HEK293 (cell line): Measurements from ENCODE around the gene FAAP100.

Source experiments
- CTCF ChIA-PET: fragments of 350-600 bp; formaldehyde crosslinking; extraction: SDS; loops from one replicate; lab custom pipeline; 2021; ENCODE audit warnings: antibody characterized with exemption; lab: Yijun Ruan, JAX
- POLR2A ChIA-PET: fragments of 300-600 bp; formaldehyde crosslinking; extraction: SDS; loops from one replicate; lab custom pipeline; 2020; ENCODE audit warnings: antibody characterized with exemption, inconsistent platforms; lab: Yijun Ruan, JAX
- H3K27ac ChIP-seq: fragments of 200-500 bp; sonication (Bioruptor generic); 2 replicates; pipeline ENCODE4 v1.5.1; 2014; ENCODE audit warnings: low read depth, low read length, control low read depth, inconsistent platforms; ENCODE audit errors: extremely low read depth
- H3K36me3 ChIP-seq, 2 experiments: fragments of 200-500 bp in 1 of 2; sonication (Bioruptor generic) in 1 of 2; 1 replicate in 1 of 2; 2 replicates in 1 of 2; pipeline ENCODE4 v1.5.1; 2014 to 2017; ENCODE audit warnings: inconsistent platforms in 2 of 2, low read length in 2 of 2; ENCODE audit not compliant: control insufficient read depth in 2 of 2, insufficient read depth in 1 of 2
- H3K4me1 ChIP-seq: fragments of 200-500 bp; sonication (Bioruptor generic); 2 replicates; pipeline ENCODE4 v1.5.1; 2014; ENCODE audit warnings: mild to moderate bottlenecking, low read length, inconsistent platforms; ENCODE audit not compliant: control insufficient read depth, insufficient read depth
- H3K4me3 ChIP-seq: 2 replicates; pipeline ENCODE4 v1.5.1; 2011; ENCODE audit warnings: low read depth, mild to moderate bottlenecking, control low read depth, low read length, moderate library complexity
- H3K9me3 ChIP-seq: fragments of 200-500 bp; sonication (Bioruptor generic); 2 replicates; pipeline ENCODE4 v1.5.1; 2014; ENCODE audit warnings: low read depth, low read length, inconsistent platforms; ENCODE audit not compliant: control insufficient read depth, insufficient read depth
- BCL11B ChIP-seq: fragments of 450-650 bp; formaldehyde crosslinking; IDR thresholded peaks from 2 replicates; pipeline ENCODE4 v1.5.1; 2016; ENCODE audit warnings: low read depth, missing biosample characterization, missing genetic modification characterization
- BCL6B ChIP-seq: fragments of 450-650 bp; formaldehyde crosslinking; IDR thresholded peaks from 2 replicates; pipeline ENCODE4 v1.5.1; 2017; ENCODE audit warnings: missing biosample characterization, missing genetic modification characterization
- CTCF ChIP-seq: fragments of 450-650 bp; formaldehyde crosslinking; IDR thresholded peaks from 2 replicates; pipeline ENCODE4 v1.5.1; 2016; ENCODE audit warnings: missing biosample characterization, missing genetic modification characterization
- HOXD13 ChIP-seq: sonication (generic); formaldehyde crosslinking; IDR thresholded peaks from 2 replicates; pipeline ENCODE4 v1.8.0; 2022; ENCODE audit warnings: missing genetic modification reagents, borderline replicate concordance
- IKZF3 ChIP-seq: fragments of 450-650 bp; IDR thresholded peaks from 2 replicates; pipeline ENCODE4 v1.5.0; 2018; ENCODE audit warnings: missing biosample characterization, mild to moderate bottlenecking, missing genetic modification characterization, moderate library complexity
- KLF10 ChIP-seq: fragments of 450-650 bp; IDR thresholded peaks from 2 replicates; pipeline ENCODE4 v1.5.1; 2018; ENCODE audit warnings: missing biosample characterization, mild to moderate bottlenecking, missing genetic modification characterization
- KLF9 ChIP-seq: fragments of 450-650 bp; formaldehyde crosslinking; IDR thresholded peaks from 2 replicates; pipeline ENCODE4 v1.5.1; 2016; ENCODE audit warnings: missing biosample characterization, missing genetic modification characterization, low read depth
- PRDM1 ChIP-seq: fragments of 450-650 bp; formaldehyde crosslinking; IDR thresholded peaks from 2 replicates; pipeline ENCODE4; 2016; ENCODE audit warnings: missing biosample characterization, missing genetic modification characterization
- SCRT2 ChIP-seq: fragments of 450-650 bp; formaldehyde crosslinking; IDR thresholded peaks from 2 replicates; pipeline ENCODE4 v1.5.1; 2016; ENCODE audit warnings: missing biosample characterization, missing genetic modification characterization
- SP2 ChIP-seq: fragments of 450-650 bp; formaldehyde crosslinking; IDR thresholded peaks from 2 replicates; pipeline ENCODE4 v1.5.1; 2016; ENCODE audit warnings: missing biosample characterization, missing genetic modification characterization
- SP3 ChIP-seq: fragments of 450-650 bp; formaldehyde crosslinking; IDR thresholded peaks from 2 replicates; pipeline ENCODE4 v1.5.1; 2016; ENCODE audit warnings: missing biosample characterization, missing genetic modification characterization
- YY2 ChIP-seq: fragments of 450-650 bp; formaldehyde crosslinking; IDR thresholded peaks from 2 replicates; pipeline ENCODE4 v1.5.1; 2016; ENCODE audit warnings: missing biosample characterization, missing genetic modification characterization
- ZBTB8A ChIP-seq: fragments of 450-650 bp; formaldehyde crosslinking; IDR thresholded peaks from 2 replicates; pipeline ENCODE4 v1.5.1; 2016; ENCODE audit warnings: missing biosample characterization, missing genetic modification characterization
- ZFHX2 ChIP-seq: fragments of 450-650 bp; formaldehyde crosslinking; conservative IDR thresholded peaks from 2 replicates; pipeline ENCODE4 v1.5.1; 2016; ENCODE audit warnings: missing biosample characterization, missing genetic modification characterization
- ZNF10 ChIP-seq: fragments of 450-650 bp; formaldehyde crosslinking; IDR thresholded peaks from 2 replicates; pipeline ENCODE4 v1.5.1; 2017; ENCODE audit warnings: missing biosample characterization, missing genetic modification characterization
- ZNF140 ChIP-seq: fragments of 450-650 bp; formaldehyde crosslinking; IDR thresholded peaks from 2 replicates; pipeline ENCODE4 v1.5.1; 2016; ENCODE audit warnings: missing biosample characterization, missing genetic modification characterization
- ZNF169 ChIP-seq: fragments of 450-650 bp; formaldehyde crosslinking; IDR thresholded peaks from 2 replicates; pipeline ENCODE4 v1.5.1; 2016; ENCODE audit warnings: missing biosample characterization, missing genetic modification characterization
- ZNF18 ChIP-seq: fragments of 450-650 bp; formaldehyde crosslinking; IDR thresholded peaks from 2 replicates; pipeline ENCODE4 v1.5.1; 2016; ENCODE audit warnings: missing biosample characterization, missing genetic modification characterization
- ZNF202 ChIP-seq: fragments of 450-650 bp; formaldehyde crosslinking; IDR thresholded peaks from 2 replicates; pipeline ENCODE4 v1.5.1; 2016; ENCODE audit warnings: missing biosample characterization, missing genetic modification characterization, borderline replicate concordance
- ZNF248 ChIP-seq: fragments of 450-650 bp; formaldehyde crosslinking; IDR thresholded peaks from 2 replicates; pipeline ENCODE4 v1.5.1; 2017; ENCODE audit warnings: missing biosample characterization, missing genetic modification characterization
- ZNF266 ChIP-seq: fragments of 450-650 bp; formaldehyde crosslinking; IDR thresholded peaks from 2 replicates; pipeline ENCODE4 v1.5.1; 2016; ENCODE audit warnings: missing biosample characterization, missing genetic modification characterization, low read depth
- ZNF335 ChIP-seq: fragments of 450-650 bp; formaldehyde crosslinking; conservative IDR thresholded peaks from 2 replicates; pipeline ENCODE4 v1.5.1; 2016; ENCODE audit warnings: missing biosample characterization, missing genetic modification characterization
- ZNF37A ChIP-seq: fragments of 450-650 bp; IDR thresholded peaks from 2 replicates; pipeline ENCODE4 v1.5.1; 2018; ENCODE audit warnings: missing biosample characterization, missing genetic modification characterization
- ZNF398 ChIP-seq: fragments of 450-650 bp; formaldehyde crosslinking; IDR thresholded peaks from 2 replicates; pipeline ENCODE4 v1.5.1; 2017; ENCODE audit warnings: missing biosample characterization, missing genetic modification characterization
- ZNF473 ChIP-seq: fragments of 450-650 bp; formaldehyde crosslinking; IDR thresholded peaks from 2 replicates; pipeline ENCODE4 v1.5.1; 2017; ENCODE audit warnings: missing biosample characterization, missing genetic modification characterization
- ZNF571 ChIP-seq: fragments of 450-650 bp; formaldehyde crosslinking; IDR thresholded peaks from 2 replicates; pipeline ENCODE4 v1.5.0; 2017; ENCODE audit warnings: missing biosample characterization, missing genetic modification characterization
- ZNF580 ChIP-seq: fragments of 450-650 bp; formaldehyde crosslinking; IDR thresholded peaks from 2 replicates; pipeline ENCODE4 v1.5.1; 2016; ENCODE audit warnings: missing biosample characterization, missing genetic modification characterization
- ZNF624 ChIP-seq: fragments of 450-650 bp; formaldehyde crosslinking; IDR thresholded peaks from 2 replicates; pipeline ENCODE4 v1.5.1; 2017; ENCODE audit warnings: missing biosample characterization, missing genetic modification characterization
- ZNF629 ChIP-seq: fragments of 450-650 bp; formaldehyde crosslinking; IDR thresholded peaks from 2 replicates; pipeline ENCODE4 v1.5.1; 2017; ENCODE audit warnings: missing biosample characterization, missing genetic modification characterization
- ZSCAN16 ChIP-seq: fragments of 450-650 bp; formaldehyde crosslinking; IDR thresholded peaks from 2 replicates; pipeline ENCODE4 v1.5.1; 2016; ENCODE audit warnings: missing biosample characterization, missing genetic modification characterization

FAAP100 gene

GRCh38 chr17:81553616-81554181 lies 1.5 kb upstream of the FAAP100 start (continued):
- peak; percentile 96 for TF ChIP-seq ZFHX2 (tag by site-specific recombination)
- TF ChIP-seq YY2 (tag by site-specific recombination), result no peak
- no peak for TF ChIP-seq ZSCAN16 (tag by site-specific recombination)
- TF ChIP-seq ZNF266, result no peak
- TF ChIP-seq BCL11B, result no peak; the same call in 1 of the 2 replicates
- TF ChIP-seq ZNF398 (tag by site-specific recombination), result peak; percentile 93
- TF ChIP-seq ZNF202 (tag by site-specific recombination), result no peak
- TF ChIP-seq ZNF10 (tag by site-specific recombination), result peak; percentile 77; the same call in 1 of the 2 replicates
- TF ChIP-seq ZNF37A (tag by site-specific recombination), result no peak

- Histone ChIP-seq H3K9me3 (no peaks in the 10 kb centered on the region), H3K36me3 (peaks cover 4 to 47% of the 10 kb centered on the region in 2 experiments; a peak in 2 of 3 replicates), H3K27ac (peak overlapping the region; percentile 74), H3K4me1 (peaks cover 12% of the 10 kb centered on the region), H3K4me3 (peak overlapping the region; percentile 86)
- CTCF ChIA-PET, result interaction anchor here (0.6 to 3.9 kb wide), 8 partner anchors 11 to 300 kb away, joined by 3 to 23 read pairs (median 3); no protein-coding TSS in a partner anchor
- TF ChIP-seq ZNF629 (tag by site-specific recombination), result no peak
- TF ChIP-seq SP2 (tag by site-specific recombination), result peak; percentile 79
- TF ChIP-seq KLF10 (tag by site-specific recombination), result peak; percentile 89
- TF ChIP-seq ZNF18 (tag by site-specific recombination), result no peak; the same call in 1 of the 2 replicates
- peak; percentile 51; the same call in 1 of the 2 replicates for TF ChIP-seq ZBTB8A
- TF ChIP-seq SCRT2 (tag by site-specific recombination), result peak; percentile 53; the same call in 1 of the 2 replicates
- no peak for TF ChIP-seq HOXD13 (CRISPR knock-in tag)
- no peak for TF ChIP-seq ZNF473
- TF ChIP-seq BCL6B, result no peak
- TF ChIP-seq ZNF266, result no peak
- 0 out of 2 replicates have a peak, but pooled peaks have one; percentile 7 for TF ChIP-seq IKZF3 (tag by site-specific recombination)
- no peak for TF ChIP-seq ZNF248
- TF ChIP-seq ZNF580 (tag by site-specific recombination), result no peak
- TF ChIP-seq ZNF169, result no peak
- TF ChIP-seq ZNF571 (tag by site-specific recombination), result no peak
- TF ChIP-seq SP3 (tag by site-specific recombination), result peak; percentile 80
- peak; percentile 46; the same call in 1 of the 2 replicates for TF ChIP-seq CTCF (tag by site-specific recombination)
- TF ChIP-seq ZNF624 (tag by site-specific recombination), result no peak
- TF ChIP-seq PRDM1 (tag by site-specific recombination), result no peak
- TF ChIP-seq ZNF335 (tag by site-specific recombination), result 0 out of 2 replicates have a peak, but pooled peaks have one; percentile 41
- TF ChIP-seq KLF9 (tag by site-specific recombination), result peak; percentile 83
- no peak for TF ChIP-seq ZNF140 (tag by site-specific recombination)
- POLR2A ChIA-PET, result interaction anchor here (0.5 to 3.4 kb wide), 17 partner anchors 10 to 564 kb away, joined by 3 to 48 read pairs (median 5); partner anchors contain the start of genes ACTG1, ARL16, CCDC137 and HGS
Measured at GRCh38 chr17:81553018-81553615, 964 bp upstream of the FAAP100 start.
